ENCODE measurements around the gene ASIC2.

Gene ASIC2

DNA sequence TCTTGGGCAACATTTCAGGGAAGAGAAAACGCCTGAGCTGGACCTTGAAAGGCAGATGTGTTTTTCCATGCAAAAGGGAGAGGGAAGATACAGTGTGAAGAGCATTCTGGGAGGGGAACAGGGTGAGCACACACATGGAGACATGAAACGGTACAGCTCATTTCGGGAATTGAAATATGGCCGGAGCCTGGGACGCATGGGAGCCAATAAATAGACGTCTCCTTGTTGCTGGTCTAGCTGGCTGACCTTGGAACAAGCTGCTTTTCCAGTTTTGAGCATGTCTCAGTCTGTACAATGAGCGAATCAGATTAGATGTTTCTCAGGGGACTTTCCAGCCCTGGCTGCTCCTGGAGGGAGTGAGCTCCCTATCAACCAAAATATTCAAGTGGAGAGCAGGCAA is 63.6 kb downstream of the ASIC2 start:
- TF ChIP-seq, protein P1, sequence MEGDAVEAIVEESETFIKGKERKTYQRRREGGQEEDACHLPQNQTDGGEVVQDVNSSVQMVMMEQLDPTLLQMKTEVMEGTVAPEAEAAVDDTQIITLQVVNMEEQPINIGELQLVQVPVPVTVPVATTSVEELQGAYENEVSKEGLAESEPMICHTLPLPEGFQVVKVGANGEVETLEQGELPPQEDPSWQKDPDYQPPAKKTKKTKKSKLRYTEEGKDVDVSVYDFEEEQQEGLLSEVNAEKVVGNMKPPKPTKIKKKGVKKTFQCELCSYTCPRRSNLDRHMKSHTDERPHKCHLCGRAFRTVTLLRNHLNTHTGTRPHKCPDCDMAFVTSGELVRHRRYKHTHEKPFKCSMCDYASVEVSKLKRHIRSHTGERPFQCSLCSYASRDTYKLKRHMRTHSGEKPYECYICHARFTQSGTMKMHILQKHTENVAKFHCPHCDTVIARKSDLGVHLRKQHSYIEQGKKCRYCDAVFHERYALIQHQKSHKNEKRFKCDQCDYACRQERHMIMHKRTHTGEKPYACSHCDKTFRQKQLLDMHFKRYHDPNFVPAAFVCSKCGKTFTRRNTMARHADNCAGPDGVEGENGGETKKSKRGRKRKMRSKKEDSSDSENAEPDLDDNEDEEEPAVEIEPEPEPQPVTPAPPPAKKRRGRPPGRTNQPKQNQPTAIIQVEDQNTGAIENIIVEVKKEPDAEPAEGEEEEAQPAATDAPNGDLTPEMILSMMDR (IDR thresholded peaks at IDR 0.05; ENCODE audit: control insufficient read depth, insufficient read depth, low read depth, low read length, missing control alignments) = no peak
- no peak overlapping the region for H3K4me3 ChIP-seq (ENCODE audit: control insufficient read depth, low read depth, low read length)
- no peak for DNase-seq (ENCODE audit: low read depth)

DNA sequence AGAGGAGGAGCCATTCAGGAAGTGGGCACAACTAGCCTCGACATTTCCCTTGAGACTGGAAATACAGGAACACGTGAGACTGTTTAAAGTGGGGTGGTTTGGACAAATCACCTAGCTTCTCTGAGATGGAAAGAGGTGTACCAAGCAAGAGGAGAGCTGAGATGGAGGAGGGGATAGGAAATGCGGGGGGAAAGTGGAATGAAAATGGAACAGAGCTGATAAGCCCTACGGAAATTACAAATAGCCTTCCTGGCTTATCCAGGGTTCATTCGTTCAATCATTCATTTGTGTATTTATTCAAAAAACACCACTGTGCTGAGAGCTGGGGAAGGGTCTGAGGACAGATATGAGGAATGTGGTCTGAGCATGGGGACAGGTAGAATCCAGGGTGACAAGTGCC is 64.1 kb downstream of the ASIC2 start:
- TF ChIP-seq, protein P1 (IDR thresholded peaks at IDR 0.05; ENCODE audit: control insufficient read depth, insufficient read depth, low read depth, low read length, missing control alignments) = no peak
- no peak overlapping the region for H3K4me3 ChIP-seq (ENCODE audit: control insufficient read depth, low read depth, low read length)
- no peak for DNase-seq (ENCODE audit: low read depth)

DNA sequence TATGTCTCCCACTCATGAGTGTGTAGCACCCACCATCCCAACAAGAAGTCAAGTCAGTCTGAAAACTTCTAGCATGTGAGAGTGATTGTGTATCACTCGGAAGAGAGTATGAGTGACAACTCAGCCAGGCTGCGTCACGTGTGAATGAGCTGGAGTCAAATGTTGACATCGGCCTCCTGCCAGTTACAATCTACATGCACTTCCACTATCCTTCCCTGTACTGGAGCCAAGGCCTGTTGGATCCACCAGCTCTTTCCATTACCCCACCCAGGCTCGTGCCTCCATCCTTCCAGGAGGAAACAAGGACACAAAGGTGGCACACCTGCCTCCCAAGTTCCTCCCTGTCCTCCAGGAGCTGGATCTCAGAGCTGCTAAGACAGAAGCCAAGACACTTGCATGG is 64.5 kb downstream of the ASIC2 start:
- TF ChIP-seq, protein P1 (IDR thresholded peaks at IDR 0.05; ENCODE audit: control insufficient read depth, insufficient read depth, low read depth, low read length, missing control alignments) = no peak
- DNase-seq (ENCODE audit: low read depth) = no peak
- H3K4me3 ChIP-seq (ENCODE audit: control insufficient read depth, low read depth, low read length) = no peak overlapping the region

- DNase-seq (ENCODE audit: low read depth) = no peak
- TF ChIP-seq, protein P1 (IDR thresholded peaks at IDR 0.05; ENCODE audit: control insufficient read depth, insufficient read depth, low read depth, low read length, missing control alignments) = no peak
- no peak overlapping the region for H3K4me3 ChIP-seq (ENCODE audit: control insufficient read depth, low read depth, low read length)
Measured at GRCh38 chr17:33227911-33228310, 65.2 kb downstream of the ASIC2 start.

DNA sequence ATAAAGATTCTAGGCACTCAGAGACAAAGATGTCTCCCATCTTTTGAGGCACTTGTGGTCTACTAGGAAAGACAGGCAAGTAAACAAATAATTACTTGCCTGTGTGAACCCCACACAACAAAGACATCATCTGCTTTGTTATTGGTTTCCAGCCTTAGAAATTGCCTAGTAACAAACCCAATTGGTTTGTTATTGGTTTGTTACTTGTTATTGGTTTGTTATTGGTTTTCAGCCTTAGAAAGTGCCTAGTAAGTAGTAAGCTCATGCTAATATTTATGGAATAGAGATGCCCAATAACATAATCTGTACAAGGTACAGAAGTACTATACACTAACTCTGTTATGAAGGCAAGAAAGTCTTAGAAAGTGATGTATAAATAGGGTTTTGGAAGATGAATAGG is 67.1 kb downstream of the ASIC2 start:
- TF ChIP-seq, protein P1 (IDR thresholded peaks at IDR 0.05; ENCODE audit: control insufficient read depth, insufficient read depth, low read depth, low read length, missing control alignments) = no peak
- no peak for DNase-seq (ENCODE audit: low read depth)
- H3K4me3 ChIP-seq (ENCODE audit: control insufficient read depth, low read depth, low read length) = no peak overlapping the region

DNA sequence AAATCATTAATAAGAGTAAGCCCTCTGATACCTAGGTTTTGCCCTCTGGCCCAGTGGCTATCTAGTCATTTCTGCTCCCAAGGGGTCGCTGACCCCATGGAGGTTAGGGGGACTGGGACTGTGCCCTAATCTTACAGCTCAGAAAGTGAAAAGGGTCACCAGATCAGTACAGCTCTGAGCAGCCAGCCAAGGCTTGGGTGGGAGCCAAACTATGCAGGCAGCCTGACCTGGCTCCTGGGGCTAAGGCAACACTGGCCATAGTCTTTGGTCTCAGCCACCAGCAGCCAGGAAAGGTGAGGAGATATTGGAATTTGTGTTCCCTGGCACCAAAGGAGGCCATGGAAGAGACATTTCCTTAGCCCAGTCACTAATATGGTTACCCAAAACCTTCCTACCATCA is 67.6 kb downstream of the ASIC2 start:
- no peak overlapping the region for H3K4me3 ChIP-seq (ENCODE audit: control insufficient read depth, low read depth, low read length)
- no peak for DNase-seq (ENCODE audit: low read depth)
- TF ChIP-seq, protein P1 (IDR thresholded peaks at IDR 0.05; ENCODE audit: control insufficient read depth, insufficient read depth, low read depth, low read length, missing control alignments) = no peak

DNA sequence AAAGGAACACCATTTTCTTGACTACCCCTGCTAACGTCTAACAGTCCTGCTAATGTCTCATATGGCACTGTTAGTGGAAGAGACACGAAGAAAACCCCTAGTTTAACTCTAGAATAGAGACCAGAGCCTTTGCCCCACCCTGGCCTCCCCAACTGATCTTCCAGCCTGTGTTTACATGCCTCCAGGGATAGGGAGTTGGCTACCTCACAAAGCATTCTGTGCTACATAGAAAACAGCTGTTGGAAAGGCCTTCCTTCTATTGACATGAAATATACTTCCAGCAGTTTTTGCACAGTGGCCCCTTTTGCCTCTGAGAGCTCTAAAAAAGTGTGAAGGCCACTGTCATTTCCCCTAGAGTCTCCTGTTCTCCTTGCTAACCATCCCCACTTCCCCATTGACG is 73.1 kb downstream of the ASIC2 start:
- no peak for DNase-seq (ENCODE audit: low read depth)
- TF ChIP-seq, protein P1 (IDR thresholded peaks at IDR 0.05; ENCODE audit: control insufficient read depth, insufficient read depth, low read depth, low read length, missing control alignments) = no peak
- H3K4me3 ChIP-seq (ENCODE audit: control insufficient read depth, low read depth, low read length) = no peak overlapping the region
